ENCODE results near the gene INAFM2.
A peak's percentile ranks its signal among the peaks of the same experiment; 100 is the strongest.

Gene INAFM2

GRCh38 chr15:40322531-40323238, 807 bp upstream of the INAFM2 start:
- Histone ChIP-seq H3K4me3 (ENCODE audit: low read depth, low read length, poor library complexity, severe bottlenecking) (peak overlapping the region; percentile 52), H3K27me3 (ENCODE audit: insufficient read depth, low read length) (no peaks in the 10 kb centered on the region)

GRCh38 chr15:40323953-40324937, 753 bp downstream of the INAFM2 start:
- Histone ChIP-seq H3K9ac (ENCODE audit: low read length) (peak overlapping the region; percentile 30; the same call in 1 of the 2 replicates), H3K9me2 (ENCODE audit: low read depth, low read length) (no peaks in the 10 kb centered on the region), H3K27me3 (ENCODE audit: insufficient read depth, low read length) (no peaks in the 10 kb centered on the region), H3K27ac (ENCODE audit: low read depth, low read length, poor library complexity, severe bottlenecking) (no peak overlapping the region), H3K36me3 (ENCODE audit: insufficient read depth, low read length) (no peaks in the 10 kb centered on the region), H3K4me3 (ENCODE audit: low read depth, low read length, poor library complexity, severe bottlenecking) (peak overlapping the region; percentile 62), H3K4me2 (ENCODE audit: low read length) (peak overlapping the region; percentile 47), H3K4me1 (ENCODE audit: insufficient read depth, low read length, severe bottlenecking) (peaks cover 8% of the 10 kb centered on the region), H2AFZ (ENCODE audit: low read length) (no peak overlapping the region), H3K79me2 (ENCODE audit: insufficient read depth, low read length) (no peaks in the 10 kb centered on the region), H3K9me3 (ENCODE audit: low read length) (no peaks in the 10 kb centered on the region), H4K20me1 (ENCODE audit: insufficient read depth, low read length) (no peaks in the 10 kb centered on the region), H3F3A (ENCODE audit: insufficient read depth, low read length) (no peaks in the 10 kb centered on the region)
- no peak for TF ChIP-seq CTCF (IDR thresholded peaks at IDR 0.05; ENCODE audit: low read length)
- TF ChIP-seq EZH2 (IDR thresholded peaks at IDR 0.05; ENCODE audit: borderline replicate concordance, low read length): no peak

More at GRCh38 chr15:40322531-40323238, 807 bp upstream of the INAFM2 start:
- no peaks in the 10 kb centered on the region for H3K9me3 ChIP-seq (ENCODE audit: low read length)
- H2AFZ ChIP-seq (ENCODE audit: low read length): no peak overlapping the region
- H3K27ac ChIP-seq (ENCODE audit: low read depth, low read length, poor library complexity, severe bottlenecking): no peak overlapping the region
- no peaks in the 10 kb centered on the region for H3K36me3 ChIP-seq (ENCODE audit: insufficient read depth, low read length)
- H3K9ac ChIP-seq (ENCODE audit: low read length): no peak overlapping the region; the same call in 1 of the 2 replicates
- H4K20me1 ChIP-seq (ENCODE audit: insufficient read depth, low read length): no peaks in the 10 kb centered on the region
- H3K9me2 ChIP-seq (ENCODE audit: low read depth, low read length): no peaks in the 10 kb centered on the region
- peaks cover 8% of the 10 kb centered on the region for H3K4me1 ChIP-seq (ENCODE audit: insufficient read depth, low read length, severe bottlenecking)
- no peak for TF ChIP-seq CTCF (IDR thresholded peaks at IDR 0.05; ENCODE audit: low read length)
- no peak for TF ChIP-seq EZH2 (IDR thresholded peaks at IDR 0.05; ENCODE audit: borderline replicate concordance, low read length)
- H3K79me2 ChIP-seq (ENCODE audit: insufficient read depth, low read length): no peaks in the 10 kb centered on the region
- peak overlapping the region; percentile 66 for H3K4me2 ChIP-seq (ENCODE audit: low read length)
- no peaks in the 10 kb centered on the region for H3F3A ChIP-seq (ENCODE audit: insufficient read depth, low read length)

GRCh38 chr15:40325188-40325587, 1.7 kb downstream of the INAFM2 start:
- Histone ChIP-seq H3K79me2 (ENCODE audit: insufficient read depth, low read length) (no peaks in the 10 kb centered on the region), H3K27ac (ENCODE audit: low read depth, low read length, poor library complexity, severe bottlenecking) (no peak overlapping the region), H3K36me3 (ENCODE audit: insufficient read depth, low read length) (no peaks in the 10 kb centered on the region), H3K27me3 (ENCODE audit: insufficient read depth, low read length) (no peaks in the 10 kb centered on the region), H4K20me1 (ENCODE audit: insufficient read depth, low read length) (no peaks in the 10 kb centered on the region), H3K9me2 (ENCODE audit: low read depth, low read length) (no peaks in the 10 kb centered on the region), H3K4me3 (ENCODE audit: low read depth, low read length, poor library complexity, severe bottlenecking) (no peak overlapping the region), H3K9me3 (ENCODE audit: low read length) (no peaks in the 10 kb centered on the region), H2AFZ (ENCODE audit: low read length) (no peak overlapping the region), H3K4me1 (ENCODE audit: insufficient read depth, low read length, severe bottlenecking) (peaks cover 8% of the 10 kb centered on the region), H3K4me2 (ENCODE audit: low read length) (no peak overlapping the region), H3F3A (ENCODE audit: insufficient read depth, low read length) (no peaks in the 10 kb centered on the region), H3K9ac (ENCODE audit: low read length) (no peak overlapping the region)
- no peak for TF ChIP-seq CTCF (IDR thresholded peaks at IDR 0.05; ENCODE audit: low read length)
- no peak for TF ChIP-seq EZH2 (IDR thresholded peaks at IDR 0.05; ENCODE audit: borderline replicate concordance, low read length)

Measured in OCI-LY1 (cell line).